Measurements from ENCODE around the gene PPP1R14D.

DNA sequence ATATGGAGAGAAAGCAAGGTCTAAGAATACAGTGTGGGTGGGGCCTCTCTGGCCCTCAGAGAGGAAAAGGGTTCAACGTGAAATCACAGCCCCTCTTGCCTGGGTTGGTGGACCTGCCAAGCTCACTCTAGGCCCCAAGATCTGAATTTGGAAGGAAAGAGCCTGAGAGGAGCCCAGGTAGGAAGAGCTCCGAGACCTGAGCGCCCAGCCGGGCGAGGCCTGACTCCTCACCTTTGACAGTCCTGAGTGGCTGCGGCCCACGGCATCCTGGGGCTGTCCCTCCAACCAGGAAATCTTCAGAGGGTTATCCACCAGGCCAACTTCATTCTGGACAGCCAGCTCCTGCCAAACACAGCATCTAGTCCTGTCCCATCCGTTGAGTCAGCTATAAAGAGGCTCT is 55.0 kb downstream of the PPP1R14D start:
- no peak for TF ChIP-seq EZH2phosphoT487 (IDR thresholded peaks at IDR 0.05; ENCODE audit: borderline replicate concordance, low read length)
- no peak for TF ChIP-seq EZH2 (IDR thresholded peaks at IDR 0.05; ENCODE audit: low read length, unreplicated experiment)
- TF ChIP-seq, protein P1, sequence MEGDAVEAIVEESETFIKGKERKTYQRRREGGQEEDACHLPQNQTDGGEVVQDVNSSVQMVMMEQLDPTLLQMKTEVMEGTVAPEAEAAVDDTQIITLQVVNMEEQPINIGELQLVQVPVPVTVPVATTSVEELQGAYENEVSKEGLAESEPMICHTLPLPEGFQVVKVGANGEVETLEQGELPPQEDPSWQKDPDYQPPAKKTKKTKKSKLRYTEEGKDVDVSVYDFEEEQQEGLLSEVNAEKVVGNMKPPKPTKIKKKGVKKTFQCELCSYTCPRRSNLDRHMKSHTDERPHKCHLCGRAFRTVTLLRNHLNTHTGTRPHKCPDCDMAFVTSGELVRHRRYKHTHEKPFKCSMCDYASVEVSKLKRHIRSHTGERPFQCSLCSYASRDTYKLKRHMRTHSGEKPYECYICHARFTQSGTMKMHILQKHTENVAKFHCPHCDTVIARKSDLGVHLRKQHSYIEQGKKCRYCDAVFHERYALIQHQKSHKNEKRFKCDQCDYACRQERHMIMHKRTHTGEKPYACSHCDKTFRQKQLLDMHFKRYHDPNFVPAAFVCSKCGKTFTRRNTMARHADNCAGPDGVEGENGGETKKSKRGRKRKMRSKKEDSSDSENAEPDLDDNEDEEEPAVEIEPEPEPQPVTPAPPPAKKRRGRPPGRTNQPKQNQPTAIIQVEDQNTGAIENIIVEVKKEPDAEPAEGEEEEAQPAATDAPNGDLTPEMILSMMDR (conservative IDR thresholded peaks at IDR 0.05; ENCODE audit: low read depth, low read length), result no peak
